ENCODE data around the gene PPP5C. TPM values are rescaled to one million over a fixed set of nuclear protein-coding genes. Genes with fewer than 3 reads are reported as not detected.
"Not testable (repeated sequence)": the region's sequence is repeated elsewhere in the genome, so short reads cannot be mapped to it uniquely, and the experiment has no call there.

The PPP5C gene
- total and polyA plus RNA-seq, 11 donors: 64.9 to 115 (median 77.1) TPM

- TF ChIP-seq CTCF (IDR thresholded peaks at IDR 0.05): no peak
- no peak for TF ChIP-seq POLR2A (IDR thresholded peaks at IDR 0.05)
- H3K27me3 ChIP-seq: no peaks in the 10 kb centered on the region
- WGBS, 4 donors: 71 to 84% (median 75%) methylated on average over 2 of the region's 2 CpGs
- no peaks in the 10 kb centered on the region for H3K9me3 ChIP-seq
- H3K27ac ChIP-seq: no peak overlapping the region
- no peak for ATAC-seq
- H3K4me3 ChIP-seq: no peak overlapping the region
- no peaks in the 10 kb centered on the region for H3K4me1 ChIP-seq
- intact Hi-C loops (cut with DNase I): no loop called here
- H3K36me3 ChIP-seq: peaks cover 0 to 100% (median 82%) of the 10 kb centered on the region in 9 donors
- no peak for DNase-seq
Observed at GRCh38 chr19:46317339-46317738, 29.5 kb upstream of the PPP5C start.

- intact Hi-C loops (cut with DNase I): no loop called here
- H3K27ac ChIP-seq: no peak overlapping the region
- H3K36me3 ChIP-seq: peaks cover 0 to 100% (median 90%) of the 10 kb centered on the region in 9 donors
- no peaks in the 10 kb centered on the region for H3K27me3 ChIP-seq
- ATAC-seq (no peak), DNase-seq (no peak)
- TF ChIP-seq CTCF (IDR thresholded peaks at IDR 0.05): no peak
- no peak for TF ChIP-seq POLR2A (IDR thresholded peaks at IDR 0.05)
- H3K4me1 ChIP-seq: no peaks in the 10 kb centered on the region
- no peaks in the 10 kb centered on the region for H3K9me3 ChIP-seq
- WGBS, 4 donors: 80 to 96% (median 92%) methylated on average over 6 of the region's 6 CpGs
- H3K4me3 ChIP-seq: no peak overlapping the region
Observed at GRCh38 chr19:46319613-46320012, 27.3 kb upstream of the PPP5C start.

GRCh38 chr19:46320559-46320958 is 26.3 kb upstream of the PPP5C start:
- peak in 1 of 4 donors; percentile 8 for ATAC-seq
- intact Hi-C loops (cut with DNase I): no loop called here
- Histone ChIP-seq H3K27me3 (no peaks in the 10 kb centered on the region), H3K4me1 (peaks cover 0 to 1% (median 0%) of the 10 kb centered on the region in 12 donors), H3K27ac (no peak overlapping the region), H3K36me3 (peaks cover 2 to 100% (median 96%) of the 10 kb centered on the region in 9 donors), H3K4me3 (no peak overlapping the region), H3K9me3 (no peaks in the 10 kb centered on the region)
- TF ChIP-seq CTCF (IDR thresholded peaks at IDR 0.05) (no peak), POLR2A (IDR thresholded peaks at IDR 0.05) (no peak)
- WGBS, 4 donors: 94 to 99% (median 95%) methylated on average over 5 of the region's 5 CpGs
- DNase-seq: no peak

GRCh38 chr19:46321653-46322052 is 25.2 kb upstream of the PPP5C start:
- TF ChIP-seq POLR2A (IDR thresholded peaks at IDR 0.05): no peak
- Histone ChIP-seq H3K27me3 (no peaks in the 10 kb centered on the region), H3K36me3 (peaks cover 5 to 100% (median 98%) of the 10 kb centered on the region in 9 donors), H3K4me1 (peaks cover 0 to 4% (median 0%) of the 10 kb centered on the region in 12 donors), H3K9me3 (peaks cover 0 to 8% (median 0%) of the 10 kb centered on the region in 12 donors), H3K27ac (no peak overlapping the region), H3K4me3 (no peak overlapping the region)
- DNase-seq (no peak), ATAC-seq (peak in 2 of 4 donors; percentile 11 to 36)
- intact Hi-C loops (cut with DNase I): no loop called here
- WGBS, 4 donors: 90 to 96% (median 92%) methylated on average over 12 of the region's 12 CpGs

- peaks cover 5 to 100% (median 98%) of the 10 kb centered on the region in 9 donors for H3K36me3 ChIP-seq
- H3K27me3 ChIP-seq; H3K4me3 ChIP-seq; H3K27ac ChIP-seq; H3K4me1 ChIP-seq; DNase-seq; intact Hi-C loops (cut with DNase I); ATAC-seq: not testable (repeated sequence)
- 88 to 89% (median 89%) methylated on average over 9 of the region's 9 CpGs for WGBS, 4 donors
- H3K9me3 ChIP-seq: peaks cover 0 to 22% (median 0%) of the 10 kb centered on the region in 12 donors
Observed at GRCh38 chr19:46323227-46323626, 23.7 kb upstream of the PPP5C start.

All from heart left ventricle (tissue), 16 donors.